GM12875 (cell line): Measurements from ENCODE around the gene MAN2A2.
"Not testable (repeated sequence)": the region's sequence is repeated elsewhere in the genome, so short reads cannot be mapped to it uniquely, and the experiment has no call there.

Source experiments
- H3K4me3 ChIP-seq: one replicate; pipeline ENCODE4 v1.5.1; 2011; ENCODE audit warnings: low read depth, low read length, control low read depth
- TF ChIP-seq, protein P1 (sequence below): IDR thresholded peaks from 2 replicates; pipeline ENCODE4 v1.5.1; 2011; ENCODE audit warnings: low read depth, mild to moderate bottlenecking, control low read depth, inconsistent platforms, low read length, moderate library complexity, borderline replicate concordance; ENCODE audit not compliant: insufficient read depth

The MAN2A2 gene

DNA sequence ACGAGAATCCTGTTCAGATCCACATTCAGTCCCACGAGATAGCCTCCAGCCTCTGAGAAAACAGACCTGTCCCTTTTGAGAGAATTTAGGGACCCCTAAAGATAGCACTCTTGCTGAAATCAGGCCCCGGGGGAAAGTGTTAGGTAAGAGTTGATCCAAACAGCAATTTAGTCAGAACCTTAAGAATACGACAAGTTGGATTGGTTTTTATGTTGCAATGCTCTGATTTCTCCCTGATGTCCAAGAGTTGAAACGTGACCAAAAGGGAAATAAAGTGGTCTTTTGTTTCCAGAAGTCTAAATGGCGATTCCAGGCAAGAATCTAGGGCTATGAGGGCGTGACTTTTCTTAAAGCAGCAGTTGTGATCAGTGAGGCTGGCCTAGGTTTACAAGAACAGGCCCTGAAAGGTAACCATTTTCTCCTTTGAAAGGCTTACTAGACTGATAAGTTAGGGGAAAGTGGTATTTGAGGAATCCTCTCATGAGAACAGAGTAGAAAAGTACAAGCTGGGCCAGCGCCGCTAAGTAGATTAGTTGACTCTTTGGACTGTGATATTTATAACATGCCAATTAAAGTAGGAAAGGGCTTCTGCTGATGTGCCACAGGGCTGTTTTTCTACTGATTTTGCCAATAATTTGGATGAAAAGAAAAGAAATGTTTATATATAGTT is 4.9 kb downstream of the MAN2A2 start:
- TF ChIP-seq, protein P1, sequence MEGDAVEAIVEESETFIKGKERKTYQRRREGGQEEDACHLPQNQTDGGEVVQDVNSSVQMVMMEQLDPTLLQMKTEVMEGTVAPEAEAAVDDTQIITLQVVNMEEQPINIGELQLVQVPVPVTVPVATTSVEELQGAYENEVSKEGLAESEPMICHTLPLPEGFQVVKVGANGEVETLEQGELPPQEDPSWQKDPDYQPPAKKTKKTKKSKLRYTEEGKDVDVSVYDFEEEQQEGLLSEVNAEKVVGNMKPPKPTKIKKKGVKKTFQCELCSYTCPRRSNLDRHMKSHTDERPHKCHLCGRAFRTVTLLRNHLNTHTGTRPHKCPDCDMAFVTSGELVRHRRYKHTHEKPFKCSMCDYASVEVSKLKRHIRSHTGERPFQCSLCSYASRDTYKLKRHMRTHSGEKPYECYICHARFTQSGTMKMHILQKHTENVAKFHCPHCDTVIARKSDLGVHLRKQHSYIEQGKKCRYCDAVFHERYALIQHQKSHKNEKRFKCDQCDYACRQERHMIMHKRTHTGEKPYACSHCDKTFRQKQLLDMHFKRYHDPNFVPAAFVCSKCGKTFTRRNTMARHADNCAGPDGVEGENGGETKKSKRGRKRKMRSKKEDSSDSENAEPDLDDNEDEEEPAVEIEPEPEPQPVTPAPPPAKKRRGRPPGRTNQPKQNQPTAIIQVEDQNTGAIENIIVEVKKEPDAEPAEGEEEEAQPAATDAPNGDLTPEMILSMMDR: no peak
- no peak overlapping the region for H3K4me3 ChIP-seq

DNA sequence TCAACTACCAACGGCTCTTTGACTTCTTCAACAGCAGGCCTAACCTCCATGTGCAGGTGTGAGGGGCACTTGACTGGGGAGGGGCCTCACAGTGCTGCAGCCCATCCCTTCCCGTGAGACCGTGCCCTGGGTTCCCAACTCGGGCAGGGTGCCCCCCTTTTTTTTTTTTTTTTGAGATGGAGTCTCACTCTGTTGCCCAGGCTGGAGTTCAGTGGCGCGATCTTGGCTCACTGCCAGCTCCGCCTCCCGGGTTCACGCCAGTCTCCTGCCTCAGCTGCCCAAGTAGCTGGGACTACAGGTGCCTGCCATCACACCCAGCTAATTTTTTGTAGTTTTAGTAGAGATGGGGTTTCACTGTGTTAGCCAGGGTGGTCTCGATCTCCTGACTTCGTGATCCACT is 6.3 kb downstream of the MAN2A2 start:
- not testable (repeated sequence) for H3K4me3 ChIP-seq

DNA sequence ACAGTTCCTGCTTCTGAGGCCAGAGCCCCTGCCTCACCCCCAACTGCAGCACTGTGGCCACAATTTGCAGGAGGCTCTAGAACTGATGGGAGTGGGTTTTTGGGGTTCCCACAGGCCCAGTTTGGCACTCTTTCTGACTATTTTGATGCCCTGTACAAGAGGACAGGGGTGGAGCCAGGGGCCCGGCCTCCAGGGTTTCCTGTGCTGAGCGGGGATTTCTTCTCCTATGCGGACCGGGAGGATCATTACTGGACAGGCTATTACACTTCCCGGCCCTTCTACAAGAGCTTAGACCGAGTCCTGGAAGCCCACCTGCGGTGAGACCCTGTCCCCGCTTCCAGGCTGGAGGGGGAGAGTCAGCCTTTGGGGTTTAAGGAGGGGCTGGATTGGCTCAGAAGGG is 6.9 kb downstream of the MAN2A2 start:
- TF ChIP-seq, protein P1: no peak
- H3K4me3 ChIP-seq: no peak overlapping the region

DNA sequence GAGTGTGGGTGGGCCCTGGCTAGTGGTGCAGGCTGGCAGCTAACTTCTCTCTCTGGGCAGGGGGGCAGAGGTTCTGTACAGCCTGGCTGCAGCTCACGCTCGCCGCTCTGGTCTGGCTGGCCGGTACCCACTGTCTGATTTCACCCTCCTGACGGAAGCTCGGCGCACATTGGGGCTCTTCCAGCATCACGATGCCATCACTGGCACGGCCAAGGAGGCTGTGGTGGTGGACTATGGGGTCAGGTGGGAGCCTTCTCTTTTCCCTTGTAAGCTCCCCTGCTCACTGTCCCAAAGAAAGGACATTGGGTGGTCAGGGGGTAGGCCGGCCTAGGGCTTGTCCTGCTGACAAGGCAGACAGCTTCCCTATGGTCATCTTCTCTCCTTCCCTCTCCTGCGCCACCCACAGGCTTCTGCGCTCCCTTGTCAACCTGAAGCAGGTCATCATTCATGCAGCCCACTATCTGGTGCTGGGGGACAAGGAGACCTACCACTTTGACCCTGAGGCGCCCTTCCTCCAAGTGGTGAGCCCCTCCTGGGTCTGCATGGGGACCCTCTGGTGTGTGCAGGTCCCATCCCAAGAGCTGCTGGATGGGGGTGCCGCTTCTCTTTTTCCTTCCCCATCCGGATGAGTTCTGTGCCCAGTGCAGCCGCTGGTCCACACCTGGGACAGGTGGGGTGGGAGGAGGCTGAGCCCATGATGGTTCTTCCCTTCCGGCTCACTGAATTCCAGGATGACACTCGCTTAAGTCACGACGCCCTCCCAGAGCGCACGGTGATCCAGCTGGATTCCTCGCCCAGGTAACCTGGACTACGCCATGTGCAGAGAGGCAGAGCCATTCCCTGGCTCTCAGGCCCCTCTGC is 7.6 kb downstream of the MAN2A2 start:
- TF ChIP-seq, protein P1: no peak
- H3K4me3 ChIP-seq: no peak overlapping the region

DNA sequence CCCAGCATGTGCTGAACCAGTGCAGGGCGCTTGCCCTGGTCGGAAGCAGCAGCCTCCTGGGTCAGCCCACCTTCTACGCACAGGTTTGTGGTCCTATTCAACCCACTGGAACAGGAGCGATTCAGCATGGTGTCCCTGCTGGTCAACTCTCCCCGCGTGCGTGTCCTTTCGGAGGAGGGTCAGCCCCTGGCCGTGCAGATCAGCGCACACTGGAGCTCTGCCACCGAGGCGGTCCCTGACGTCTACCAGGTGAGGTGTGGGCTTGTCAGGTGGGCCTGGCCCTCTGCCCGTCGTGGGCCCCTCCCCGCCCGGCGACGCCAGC is 8.2 kb downstream of the MAN2A2 start:
- TF ChIP-seq, protein P1: no peak

DNA sequence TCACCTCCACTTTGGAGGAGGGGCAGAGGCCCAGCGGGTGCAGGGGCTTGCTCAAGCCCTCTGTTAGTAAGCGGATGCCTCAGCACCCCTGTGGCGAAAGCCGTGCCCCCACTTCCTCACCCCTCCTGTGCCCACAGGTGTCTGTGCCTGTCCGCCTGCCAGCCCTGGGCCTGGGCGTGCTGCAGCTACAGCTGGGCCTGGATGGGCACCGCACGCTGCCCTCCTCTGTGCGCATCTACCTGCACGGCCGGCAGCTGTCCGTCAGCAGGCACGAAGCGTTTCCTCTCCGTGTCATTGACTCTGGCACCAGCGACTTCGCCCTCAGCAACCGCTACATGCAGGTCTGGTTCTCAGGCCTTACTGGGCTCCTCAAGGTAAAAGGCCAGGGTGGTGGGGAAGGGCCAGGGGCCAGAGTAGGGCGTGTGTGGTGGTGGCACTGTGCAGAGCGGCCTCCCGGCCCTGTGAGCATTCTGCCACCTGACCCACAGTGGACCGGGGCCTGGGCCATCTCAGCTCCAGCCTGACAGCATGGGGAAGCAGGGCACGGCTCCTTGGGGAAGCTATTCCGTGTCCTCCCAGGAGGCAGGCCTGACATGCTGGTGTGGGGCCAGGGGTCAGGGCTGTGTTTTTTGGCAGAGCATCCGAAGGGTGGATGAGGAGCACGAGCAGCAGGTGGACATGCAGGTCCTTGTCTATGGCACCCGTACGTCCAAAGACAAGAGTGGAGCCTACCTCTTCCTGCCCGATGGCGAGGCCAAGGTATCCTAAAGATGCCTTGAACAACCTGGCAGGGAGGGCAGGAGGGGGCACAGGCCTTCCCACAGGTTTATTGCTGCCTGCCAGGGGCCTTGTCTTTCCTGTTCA is 9.0 kb downstream of the MAN2A2 start:
- no peak overlapping the region for H3K4me3 ChIP-seq
- TF ChIP-seq, protein P1: no peak

More for the DNA sequence above, 8.2 kb downstream of the MAN2A2 start:
- no peak overlapping the region for H3K4me3 ChIP-seq

DNA sequence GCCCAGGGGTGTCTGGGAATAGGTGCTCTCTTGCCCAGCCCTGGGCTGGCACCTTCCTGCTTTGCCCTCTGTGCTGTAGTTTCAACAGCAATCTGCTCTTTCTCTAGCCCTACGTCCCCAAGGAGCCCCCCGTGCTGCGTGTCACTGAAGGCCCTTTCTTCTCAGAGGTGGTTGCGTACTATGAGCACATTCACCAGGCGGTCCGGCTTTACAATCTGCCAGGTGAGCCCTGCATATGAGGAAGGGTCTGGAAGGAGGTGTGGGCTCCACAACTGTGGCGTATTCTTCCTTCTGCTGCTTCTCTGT is 9.6 kb downstream of the MAN2A2 start:
- TF ChIP-seq, protein P1: no peak
- no peak overlapping the region for H3K4me3 ChIP-seq
